GM18502 (cell line): ENCODE results near the gene OR51B4.
A peak's percentile ranks its signal among the peaks of the same experiment; 100 is the strongest.
"Not testable (repeated sequence)": the region's sequence is repeated elsewhere in the genome, so short reads cannot be mapped to it uniquely, and the experiment has no call there.

Experiments
- ATAC-seq: cut with Tn5 transposase; IDR thresholded peaks from one replicate; pipeline ENCODE4 v1.9.1; 2021; ENCODE audit warnings: mild to moderate bottlenecking; ENCODE audit not compliant: unreplicated experiment, poor library complexity

The OR51B4 gene

DNA sequence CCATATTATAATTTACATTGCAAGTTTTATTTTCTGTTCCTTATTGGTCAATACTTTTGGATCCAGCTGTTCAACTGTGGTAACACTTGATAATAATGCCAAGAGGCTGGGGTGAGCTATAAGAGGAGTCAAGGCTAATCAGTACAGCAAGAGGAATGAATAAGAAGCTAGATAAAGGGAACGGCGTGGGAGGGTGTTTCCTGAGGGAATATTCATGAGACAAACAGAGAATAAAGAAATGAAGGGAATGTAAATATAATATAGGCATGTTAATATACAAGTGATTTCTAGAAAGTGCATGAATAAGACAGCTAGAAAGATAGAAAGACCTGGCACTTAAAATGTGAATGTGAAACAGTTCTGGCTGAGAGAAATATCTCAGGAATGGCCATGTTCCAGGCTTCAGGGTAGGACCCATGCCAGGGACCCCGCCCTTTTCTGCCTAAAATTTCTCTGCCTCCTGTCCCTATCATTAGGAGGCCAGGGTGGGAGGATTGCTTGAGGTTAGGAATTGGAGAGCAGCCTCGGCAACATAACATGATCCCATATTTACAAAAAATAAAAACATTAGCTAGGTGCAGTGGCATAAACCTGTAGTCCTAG lies 3.9 kb downstream of the OR51B4 start:
- ATAC-seq: no peak

DNA sequence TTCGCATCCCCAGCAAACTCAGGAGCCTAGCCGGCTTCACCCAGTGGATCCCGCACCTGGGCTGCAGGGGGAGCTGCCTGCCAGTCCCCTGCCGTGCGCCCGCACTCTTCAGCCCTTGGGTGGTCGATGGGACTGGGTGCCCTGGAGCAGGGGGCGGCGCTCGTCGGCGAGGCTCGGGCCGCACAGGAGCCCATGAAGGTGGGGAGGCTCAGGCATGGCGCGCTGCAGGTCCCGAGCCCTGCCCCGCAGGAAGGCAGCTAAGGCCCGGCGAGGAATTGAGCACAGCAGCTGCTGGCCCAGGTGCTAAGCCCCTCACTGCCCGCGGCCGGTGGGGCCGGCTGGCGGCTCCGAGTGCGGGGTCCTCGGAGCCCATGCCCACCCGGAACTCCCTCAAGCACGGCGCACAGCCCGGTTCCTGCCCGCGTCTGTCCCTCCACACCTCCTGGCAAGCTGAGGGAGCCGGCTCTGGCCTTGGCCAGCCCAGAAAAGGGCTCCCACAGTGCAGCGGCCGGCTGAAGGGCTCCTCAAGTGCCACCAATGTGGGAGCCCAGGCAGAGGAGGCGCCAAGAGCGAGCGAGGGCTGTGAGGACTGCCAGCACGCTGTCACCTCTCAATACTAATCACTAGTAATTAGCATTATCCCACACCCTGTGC lies 7.3 kb downstream of the OR51B4 start:
- ATAC-seq: not testable (repeated sequence)

DNA sequence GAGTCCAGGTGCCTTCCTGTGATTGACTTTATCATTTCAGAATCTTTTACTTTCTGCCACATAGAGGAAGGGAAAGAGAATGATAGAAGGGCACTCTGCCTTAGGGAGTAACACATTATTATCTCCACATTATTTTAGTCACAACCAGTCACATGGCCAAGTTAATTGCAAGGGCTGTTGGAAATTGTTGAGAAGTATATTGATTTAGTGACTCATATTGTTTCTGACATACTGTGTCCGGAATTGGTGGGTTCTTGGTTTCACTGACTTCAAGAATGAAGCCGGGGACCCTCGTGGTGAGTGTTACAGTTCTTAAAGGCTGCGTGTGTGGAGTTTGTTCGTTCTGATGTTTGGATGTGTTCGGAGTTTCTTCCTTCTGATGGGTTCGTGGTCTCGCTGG lies 8.7 kb downstream of the OR51B4 start:
- no peak for ATAC-seq

DNA sequence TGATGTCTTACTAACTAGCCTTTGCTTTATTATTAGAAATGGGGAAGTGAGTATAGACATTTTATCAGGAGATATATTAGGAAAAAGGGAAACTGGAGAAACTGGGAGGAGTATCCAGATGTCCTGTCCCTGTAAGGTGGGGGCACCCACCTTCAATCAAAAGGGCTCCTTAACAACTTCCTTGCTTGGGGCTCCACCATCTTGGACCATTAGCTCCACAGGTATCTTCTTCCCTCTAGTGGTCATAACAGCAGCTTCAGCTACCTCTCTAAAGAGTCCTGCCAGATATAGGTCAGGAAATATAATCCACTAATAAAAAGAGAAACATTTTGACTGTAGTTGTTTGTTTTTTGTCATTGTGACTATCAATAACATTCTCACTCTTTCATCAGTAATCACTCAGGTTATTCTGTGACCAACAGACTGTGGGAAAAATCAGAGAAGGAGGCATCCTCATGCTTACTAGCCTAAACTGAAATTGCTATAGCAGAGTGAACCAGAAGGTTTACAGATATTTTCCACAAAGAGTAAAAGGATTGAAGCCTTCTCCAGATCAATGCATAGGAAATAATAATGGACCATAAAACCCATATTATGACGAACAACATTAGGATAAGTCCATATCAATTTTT lies 10.4 kb downstream of the OR51B4 start:
- ATAC-seq: peak; percentile 93

DNA sequence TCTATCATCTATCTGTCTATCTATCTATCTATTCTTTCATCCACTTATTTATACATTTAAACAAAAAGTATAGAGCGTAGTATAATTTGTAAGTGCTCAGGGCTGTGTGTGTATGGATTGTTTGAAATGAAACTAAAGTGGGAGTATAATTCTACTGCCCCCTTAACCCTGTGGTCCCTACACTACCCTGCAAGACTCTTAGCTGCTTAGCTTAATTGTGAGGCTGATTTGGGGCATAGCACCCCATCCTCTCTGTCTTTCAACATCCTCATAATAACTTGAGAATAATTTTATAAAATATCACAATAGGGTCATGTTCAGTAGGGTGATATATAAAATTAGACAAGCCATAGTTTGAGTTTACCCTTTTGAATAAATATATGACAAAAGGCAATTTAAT lies 11.6 kb downstream of the OR51B4 start:
- no peak for ATAC-seq

DNA sequence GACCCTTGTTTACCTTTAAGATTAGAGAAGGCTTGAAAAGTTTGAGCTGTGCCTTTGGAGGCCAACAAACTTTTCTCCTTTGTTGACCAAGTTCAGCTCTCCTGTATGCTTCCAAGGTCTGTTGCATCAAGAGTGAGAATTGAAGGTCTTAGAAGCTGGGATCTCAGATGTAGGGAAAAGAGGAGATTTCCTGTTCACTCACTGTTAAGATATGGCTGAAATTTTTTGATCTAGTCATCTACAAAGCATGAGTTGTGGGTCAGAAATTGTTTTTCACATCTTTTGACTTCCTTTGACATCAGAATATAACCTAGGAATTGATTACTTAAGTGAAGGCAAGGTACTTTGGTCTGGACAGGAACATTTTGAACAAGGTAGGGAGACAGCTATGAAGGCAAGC lies 12.1 kb downstream of the OR51B4 start:
- ATAC-seq: no peak

DNA sequence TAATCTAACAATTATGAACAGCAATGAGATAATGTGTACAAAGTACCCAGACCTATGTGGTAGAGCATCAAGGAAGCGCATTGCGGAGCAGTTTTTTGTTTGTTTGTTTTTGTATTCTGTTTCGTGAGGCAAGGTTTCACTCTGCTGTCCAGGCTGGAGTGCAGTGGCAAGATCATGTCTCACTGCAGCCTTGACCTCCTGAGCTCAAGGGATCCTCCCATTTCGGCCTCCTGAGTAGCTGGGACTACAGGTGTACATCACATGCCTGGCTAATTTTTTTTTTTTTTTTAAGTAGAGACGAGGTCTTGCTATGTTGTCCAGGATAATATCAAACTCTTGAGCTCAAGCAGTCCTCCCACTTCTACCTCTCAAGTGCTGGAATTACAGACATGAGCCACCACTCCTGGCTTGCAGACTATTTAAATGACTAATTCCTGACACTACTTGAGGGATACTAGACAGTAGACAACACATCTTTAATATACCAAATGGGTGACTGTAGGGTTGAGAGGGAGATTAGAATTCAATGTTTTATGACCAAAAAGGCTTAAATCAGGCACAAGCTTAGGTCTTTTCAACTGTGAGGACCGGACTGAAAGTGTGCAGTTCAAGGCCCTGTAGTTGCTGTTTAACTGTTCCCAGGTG lies 12.7 kb downstream of the OR51B4 start:
- no peak for ATAC-seq

DNA sequence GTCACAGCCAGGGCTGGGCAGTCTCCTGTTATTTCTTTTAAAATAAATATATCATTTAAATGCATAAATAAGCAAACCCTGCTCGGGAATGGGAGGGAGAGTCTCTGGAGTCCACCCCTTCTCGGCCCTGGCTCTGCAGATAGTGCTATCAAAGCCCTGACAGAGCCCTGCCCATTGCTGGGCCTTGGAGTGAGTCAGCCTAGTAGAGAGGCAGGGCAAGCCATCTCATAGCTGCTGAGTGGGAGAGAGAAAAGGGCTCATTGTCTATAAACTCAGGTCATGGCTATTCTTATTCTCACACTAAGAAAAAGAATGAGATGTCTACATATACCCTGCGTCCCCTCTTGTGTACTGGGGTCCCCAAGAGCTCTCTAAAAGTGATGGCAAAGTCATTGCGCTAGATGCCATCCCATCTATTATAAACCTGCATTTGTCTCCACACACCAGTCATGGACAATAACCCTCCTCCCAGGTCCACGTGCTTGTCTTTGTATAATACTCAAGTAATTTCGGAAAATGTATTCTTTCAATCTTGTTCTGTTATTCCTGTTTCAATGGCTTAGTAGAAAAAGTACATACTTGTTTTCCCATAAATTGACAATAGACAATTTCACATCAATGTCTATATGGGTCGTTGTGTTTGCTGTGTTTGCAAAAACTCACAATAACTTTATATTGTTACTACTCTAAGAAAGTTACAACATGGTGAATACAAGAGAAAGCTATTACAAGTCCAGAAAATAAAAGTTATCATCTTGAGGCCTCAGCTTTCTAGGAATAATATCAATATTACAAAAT lies 13.4 kb downstream of the OR51B4 start:
- ATAC-seq: no peak

DNA sequence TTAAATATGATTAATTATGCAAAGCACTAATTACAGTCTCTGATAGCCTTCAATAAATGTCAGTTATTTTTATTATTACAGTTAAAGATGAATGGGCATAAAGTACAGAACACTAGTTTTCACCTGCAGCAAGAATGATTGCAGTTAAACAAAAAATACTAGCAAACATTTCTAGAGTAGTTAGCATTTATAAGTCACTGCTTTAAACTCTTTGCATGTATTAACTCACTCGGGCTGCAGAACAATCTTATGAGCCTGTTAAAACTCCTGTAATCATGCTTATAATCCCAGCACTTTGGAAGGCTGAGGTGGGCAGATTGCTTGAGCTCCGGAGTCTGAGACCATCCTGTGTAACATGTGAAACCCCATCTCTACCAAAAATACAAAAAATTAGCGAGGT lies 14.8 kb downstream of the OR51B4 start:
- ATAC-seq: no peak

DNA sequence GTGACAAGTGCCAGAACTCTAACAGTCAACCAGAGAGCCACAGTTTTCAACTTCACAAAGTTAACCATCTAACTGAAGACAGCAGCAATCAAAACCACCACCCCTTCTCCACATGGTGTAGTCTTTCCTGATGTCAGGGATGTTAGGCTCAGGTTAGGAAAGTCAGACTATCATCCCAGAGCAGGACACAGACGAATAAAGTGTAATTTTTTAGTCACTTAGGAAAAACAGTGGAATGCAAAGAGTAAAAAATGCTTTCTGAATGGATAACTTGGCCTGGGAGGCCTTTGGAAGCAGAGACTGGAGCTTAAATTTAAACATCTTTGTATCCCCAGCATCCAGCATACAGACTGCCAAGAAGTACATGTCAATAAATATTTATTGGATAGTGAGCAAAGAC lies 15.4 kb downstream of the OR51B4 start:
- ATAC-seq: no peak

DNA sequence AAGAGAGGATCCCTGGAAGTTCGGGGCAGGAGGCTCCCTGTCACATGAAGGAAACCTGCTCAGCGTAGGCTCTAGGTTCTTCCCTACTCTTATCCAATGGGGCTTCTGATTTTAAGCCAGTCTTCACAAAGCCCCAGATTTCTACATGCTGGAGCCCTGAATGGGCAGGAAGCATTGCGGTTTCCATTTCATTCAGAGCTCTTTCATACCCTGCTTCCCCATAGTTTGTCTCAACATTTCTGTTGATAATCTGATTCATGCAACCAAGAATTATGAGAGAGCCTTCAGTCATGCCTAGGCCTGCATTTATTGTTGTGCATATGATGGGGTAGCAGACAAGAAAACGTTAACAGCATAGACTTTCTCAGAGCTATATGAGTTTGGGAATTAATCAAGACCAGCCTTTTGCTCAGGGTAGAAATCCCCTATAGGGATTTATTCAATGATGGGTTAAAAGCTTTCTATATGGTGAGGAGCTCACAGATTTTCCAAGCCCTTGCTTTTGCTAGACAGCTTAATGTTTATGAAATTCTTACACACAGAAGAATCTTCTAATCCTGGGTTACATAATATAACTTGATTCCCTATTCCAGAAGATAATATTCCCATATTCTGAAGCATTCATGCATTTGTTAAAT lies 15.9 kb downstream of the OR51B4 start:
- ATAC-seq: no peak

DNA sequence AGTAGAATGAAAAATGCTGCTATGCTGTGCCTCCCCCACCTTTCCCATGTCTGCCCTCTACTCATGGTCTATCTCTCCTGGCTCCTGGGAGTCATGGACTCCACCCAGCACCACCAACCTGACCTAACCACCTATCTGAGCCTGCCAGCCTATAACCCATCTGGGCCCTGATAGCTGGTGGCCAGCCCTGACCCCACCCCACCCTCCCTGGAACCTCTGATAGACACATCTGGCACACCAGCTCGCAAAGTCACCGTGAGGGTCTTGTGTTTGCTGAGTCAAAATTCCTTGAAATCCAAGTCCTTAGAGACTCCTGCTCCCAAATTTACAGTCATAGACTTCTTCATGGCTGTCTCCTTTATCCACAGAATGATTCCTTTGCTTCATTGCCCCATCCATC lies 17.1 kb downstream of the OR51B4 start:
- no peak for ATAC-seq

DNA sequence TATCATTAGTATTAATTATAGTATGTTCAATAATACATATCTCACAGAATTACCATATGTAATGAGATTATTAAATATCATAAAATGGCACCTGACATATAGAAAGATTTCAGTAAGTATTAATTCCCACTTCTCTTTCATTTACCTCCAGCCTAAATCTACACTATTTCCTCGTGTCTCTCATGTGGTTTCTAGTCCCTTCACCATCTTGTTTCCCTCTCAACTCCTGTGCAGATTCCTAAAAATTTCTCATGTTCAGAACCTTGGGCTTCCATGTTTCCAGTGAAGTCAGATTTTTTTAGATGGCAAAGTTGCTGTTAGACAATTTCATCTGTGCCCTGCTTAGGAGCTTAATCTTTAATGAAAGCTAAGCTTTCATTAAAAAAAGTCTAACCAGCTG lies 17.9 kb downstream of the OR51B4 start:
- ATAC-seq: no peak

DNA sequence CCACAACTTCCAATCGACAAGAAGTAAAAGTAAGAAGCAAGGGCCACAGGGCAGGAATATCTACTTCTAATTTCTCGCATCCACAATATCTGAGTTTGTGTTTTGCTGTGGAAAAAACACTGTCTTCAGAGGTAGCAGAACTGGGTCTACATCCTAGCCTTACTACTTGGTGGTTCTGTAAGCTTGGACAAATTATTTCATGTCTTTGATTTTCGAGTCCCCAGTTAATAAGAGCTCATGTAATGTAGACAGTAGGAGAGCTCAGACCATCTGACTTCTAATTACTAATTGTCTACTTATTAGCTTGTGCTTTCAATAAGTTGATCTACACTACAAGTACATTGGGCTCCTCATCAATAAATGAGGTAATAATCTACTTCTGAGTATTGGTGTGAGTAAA lies 18.7 kb downstream of the OR51B4 start:
- no peak for ATAC-seq

DNA sequence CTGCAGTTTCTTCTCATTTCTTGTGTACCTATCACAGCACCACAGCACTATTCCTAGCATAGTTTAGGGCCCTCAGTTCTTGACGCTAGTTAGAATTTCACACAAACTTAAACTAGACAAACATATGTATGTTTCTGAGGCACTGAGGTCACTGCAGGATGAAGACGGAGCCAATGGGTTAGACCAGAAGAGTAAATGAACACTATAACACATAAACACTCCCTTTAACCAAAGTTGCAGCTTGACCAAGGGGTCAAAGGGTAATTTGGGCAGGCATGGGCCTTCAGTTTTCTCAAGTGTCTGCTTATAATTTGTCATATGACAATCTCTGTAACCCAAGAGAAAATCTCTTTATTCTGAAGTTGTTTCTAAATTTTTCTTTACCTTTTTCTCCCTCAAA lies 19.1 kb downstream of the OR51B4 start:
- ATAC-seq: no peak

DNA sequence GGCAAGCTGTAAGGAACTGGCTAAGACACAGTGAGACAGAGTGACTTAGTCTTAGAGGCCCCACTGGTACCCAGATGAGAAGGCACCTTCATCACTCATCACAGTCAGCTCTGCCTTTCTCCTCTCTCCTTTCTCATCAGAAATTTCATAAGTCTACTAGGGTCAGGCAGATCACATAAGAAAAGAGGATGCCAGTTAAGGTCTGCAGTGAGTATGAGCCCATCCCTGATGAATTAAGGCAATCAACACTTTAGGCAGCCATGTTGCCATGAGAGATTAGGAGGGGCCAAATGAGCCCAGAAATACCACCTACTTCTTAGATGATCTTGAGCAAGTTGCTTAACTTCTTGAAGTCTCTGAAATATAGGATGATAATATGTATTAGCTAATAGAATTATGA lies 20.1 kb downstream of the OR51B4 start:
- ATAC-seq: no peak

DNA sequence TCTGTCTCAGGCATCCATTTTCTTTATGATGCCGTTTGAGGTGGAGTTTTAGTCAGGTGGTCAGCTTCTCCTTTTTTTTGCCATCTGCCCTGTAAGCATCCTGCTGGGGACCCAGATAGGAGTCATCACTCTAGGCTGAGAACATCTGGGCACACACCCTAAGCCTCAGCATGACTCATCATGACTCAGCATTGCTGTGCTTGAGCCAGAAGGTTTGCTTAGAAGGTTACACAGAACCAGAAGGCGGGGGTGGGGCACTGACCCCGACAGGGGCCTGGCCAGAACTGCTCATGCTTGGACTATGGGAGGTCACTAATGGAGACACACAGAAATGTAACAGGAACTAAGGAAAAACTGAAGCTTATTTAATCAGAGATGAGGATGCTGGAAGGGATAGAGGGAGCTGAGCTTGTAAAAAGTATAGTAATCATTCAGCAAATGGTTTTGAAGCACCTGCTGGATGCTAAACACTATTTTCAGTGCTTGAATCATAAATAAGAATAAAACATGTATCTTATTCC lies 21.1 kb downstream of the OR51B4 start:
- peak; percentile 95 for ATAC-seq

DNA sequence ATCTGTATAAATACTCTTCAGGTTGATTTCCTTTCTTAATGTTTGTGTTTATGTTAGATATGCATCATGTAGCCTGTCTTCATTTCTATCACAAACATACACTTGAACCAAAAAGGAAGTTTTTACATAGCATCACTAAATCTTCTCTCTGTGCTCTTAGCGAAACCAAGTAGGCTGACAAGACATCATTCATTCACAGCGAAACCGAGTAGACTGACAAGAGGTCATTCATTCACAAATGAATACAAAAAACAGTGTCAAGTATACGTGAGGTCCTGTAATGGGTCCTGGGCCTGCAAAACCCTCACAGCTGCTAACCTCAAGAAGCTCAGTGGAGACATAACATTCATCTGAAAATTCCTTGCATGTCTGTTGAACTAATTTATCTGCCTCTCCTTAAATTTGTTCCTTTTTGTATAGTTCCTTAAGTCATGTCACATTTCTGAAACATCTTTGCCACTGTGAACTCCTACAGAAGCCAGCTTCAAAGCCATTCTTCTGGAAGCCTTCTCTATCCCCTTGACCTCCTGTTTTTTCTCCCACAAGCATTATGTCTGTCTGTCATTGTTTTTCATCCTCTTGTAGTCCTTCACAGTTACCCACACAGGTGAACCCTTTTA lies 22.2 kb downstream of the OR51B4 start:
- no peak for ATAC-seq

DNA sequence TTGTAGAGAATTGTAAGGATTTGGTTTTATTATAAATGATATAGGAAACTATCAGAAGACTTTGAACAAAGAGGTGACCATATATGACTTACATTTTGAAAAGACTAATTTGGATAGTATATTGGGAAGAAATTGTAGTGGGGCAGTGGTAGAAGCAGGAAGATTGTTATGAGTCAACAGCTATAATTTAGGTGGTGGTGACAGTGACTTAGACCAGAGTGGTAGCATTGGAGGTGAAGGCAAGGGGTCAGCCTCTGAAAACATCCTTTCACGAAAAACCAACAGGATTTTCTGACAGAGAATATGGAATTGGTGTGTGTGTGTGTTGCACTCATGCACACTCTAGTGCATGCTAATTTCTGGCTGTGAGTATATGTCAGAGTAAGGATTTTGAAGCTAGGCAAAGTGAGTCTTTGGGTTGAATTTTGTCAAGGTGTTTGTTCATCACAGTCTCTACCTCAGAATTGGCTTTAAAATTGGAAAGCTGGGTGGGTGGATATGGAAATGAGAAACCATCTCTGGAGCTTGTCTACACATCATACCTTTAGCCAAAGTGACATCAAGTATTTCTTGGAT lies 23.9 kb downstream of the OR51B4 start:
- ATAC-seq: peak; percentile 63
